Activated CD4-positive, alpha-beta T cell treated with anti-CD3 and anti-CD28 coated beads for 48 hours (primary cell): ENCODE results near the gene PGP.
"Not testable (repeated sequence)": the region's sequence is repeated elsewhere in the genome, so short reads cannot be mapped to it uniquely, and the experiment has no call there.

Experiments
- DNase-seq: peaks from one replicate; pipeline ENCODE4 v3.0.0-alpha.2; 2020

The PGP gene, protein sequence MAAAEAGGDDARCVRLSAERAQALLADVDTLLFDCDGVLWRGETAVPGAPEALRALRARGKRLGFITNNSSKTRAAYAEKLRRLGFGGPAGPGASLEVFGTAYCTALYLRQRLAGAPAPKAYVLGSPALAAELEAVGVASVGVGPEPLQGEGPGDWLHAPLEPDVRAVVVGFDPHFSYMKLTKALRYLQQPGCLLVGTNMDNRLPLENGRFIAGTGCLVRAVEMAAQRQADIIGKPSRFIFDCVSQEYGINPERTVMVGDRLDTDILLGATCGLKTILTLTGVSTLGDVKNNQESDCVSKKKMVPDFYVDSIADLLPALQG

GRCh38 chr16:2214719-2214968 is at the start of gene PGP:
Gene PGP, minus strand, starts transcription at chr16:2214840. Its CDS starts 63 bp downstream, at chr16:2214777.
- no peak for DNase-seq

GRCh38 chr16:2263026-2263425 is 48.4 kb upstream of the PGP start:
- not testable (repeated sequence) for DNase-seq

DNA sequence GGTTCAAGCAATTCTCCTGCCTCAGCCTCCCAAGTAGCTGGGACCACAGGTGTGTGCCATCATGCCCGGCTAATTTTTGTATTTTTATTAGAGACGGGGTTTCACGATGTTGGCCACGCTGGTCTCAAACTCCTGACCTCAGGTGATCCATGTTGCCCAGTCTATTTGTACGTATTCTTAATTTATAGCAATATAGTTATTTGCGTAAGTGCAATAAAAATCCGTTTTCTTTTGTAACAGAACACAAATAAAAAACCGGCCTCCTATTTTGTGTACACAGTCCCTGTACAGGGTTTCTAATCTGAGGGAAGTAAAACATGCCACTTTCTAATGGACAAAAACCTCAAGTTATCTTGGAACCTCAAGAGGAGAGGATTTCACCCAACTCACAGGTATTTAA is 45.6 kb upstream of the PGP start:
- DNase-seq, result no peak

- DNase-seq, result not testable (repeated sequence)
Measured at GRCh38 chr16:2258530-2258929, 43.9 kb upstream of the PGP start.

DNA sequence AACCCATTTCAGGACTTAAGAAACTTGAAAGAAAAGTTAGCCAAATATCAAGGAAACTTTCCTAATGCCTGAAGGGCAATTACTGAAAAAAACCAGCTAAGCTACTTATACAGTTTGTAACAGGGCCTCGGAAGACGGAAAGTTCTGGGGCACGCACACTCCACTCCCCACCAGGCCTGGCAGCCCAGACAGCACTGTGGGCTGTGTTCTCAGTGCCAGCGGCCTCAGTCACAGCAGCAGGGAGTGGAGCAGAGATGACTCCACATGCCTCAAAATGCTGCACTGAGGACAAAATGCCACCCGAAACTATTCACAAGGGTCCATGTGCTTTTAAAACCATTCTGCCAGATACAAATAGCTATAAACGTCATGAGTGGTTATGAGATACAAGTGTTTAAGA is 43.1 kb upstream of the PGP start:
- DNase-seq, result no peak

DNA sequence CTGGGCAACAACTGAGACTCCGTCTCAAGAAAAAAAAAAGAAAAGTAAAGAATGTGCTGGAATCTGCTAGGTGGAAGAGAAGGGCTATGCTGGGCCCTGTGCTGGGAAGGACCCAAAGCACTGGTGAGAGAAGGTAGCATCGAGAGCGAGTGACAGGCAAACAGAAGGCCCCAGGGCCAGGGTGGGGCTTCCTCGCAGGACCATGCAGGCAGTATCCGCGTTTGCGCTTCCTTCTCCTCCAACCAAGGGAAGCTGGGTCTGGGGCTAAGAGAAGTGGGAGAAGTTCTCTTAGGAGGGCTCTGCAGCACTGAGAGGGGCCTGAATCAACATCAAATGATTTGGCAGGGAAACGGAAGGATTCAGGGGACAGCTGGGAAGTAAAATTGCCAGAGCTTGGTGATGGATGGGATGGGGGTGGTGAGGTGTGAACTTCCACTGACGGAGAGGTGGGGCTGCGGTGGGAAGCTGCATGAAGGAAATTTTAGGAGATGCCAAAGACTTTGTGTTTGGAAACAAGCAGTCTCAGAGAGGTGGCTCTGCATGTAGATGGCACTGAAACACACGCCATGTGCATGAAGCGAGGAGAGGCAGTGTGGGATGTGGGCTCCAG is 42.0 kb upstream of the PGP start:
- no peak for DNase-seq

DNA sequence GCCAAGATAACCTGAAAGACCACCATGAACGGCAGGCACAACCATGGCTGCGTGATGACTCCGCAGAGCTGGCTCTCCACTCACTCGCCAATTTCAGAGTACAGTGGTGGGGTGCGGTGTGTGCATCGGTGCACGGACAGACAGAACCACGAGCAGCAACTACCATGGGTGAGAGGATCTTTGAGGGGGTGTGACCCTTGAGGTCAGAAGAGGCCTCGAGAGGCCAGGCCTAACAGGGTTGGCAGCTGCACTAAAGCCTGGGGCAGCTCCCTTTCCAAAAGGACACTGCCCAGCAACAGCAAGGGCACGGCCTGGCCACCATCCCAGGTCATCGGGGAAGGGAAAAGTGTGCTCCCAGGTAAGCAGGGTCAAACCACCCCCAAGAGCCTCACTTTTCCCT is 38.7 kb upstream of the PGP start:
- DNase-seq, result no peak

- no peak for DNase-seq
Measured at GRCh38 chr16:2252806-2253148, 38.1 kb upstream of the PGP start.

DNA sequence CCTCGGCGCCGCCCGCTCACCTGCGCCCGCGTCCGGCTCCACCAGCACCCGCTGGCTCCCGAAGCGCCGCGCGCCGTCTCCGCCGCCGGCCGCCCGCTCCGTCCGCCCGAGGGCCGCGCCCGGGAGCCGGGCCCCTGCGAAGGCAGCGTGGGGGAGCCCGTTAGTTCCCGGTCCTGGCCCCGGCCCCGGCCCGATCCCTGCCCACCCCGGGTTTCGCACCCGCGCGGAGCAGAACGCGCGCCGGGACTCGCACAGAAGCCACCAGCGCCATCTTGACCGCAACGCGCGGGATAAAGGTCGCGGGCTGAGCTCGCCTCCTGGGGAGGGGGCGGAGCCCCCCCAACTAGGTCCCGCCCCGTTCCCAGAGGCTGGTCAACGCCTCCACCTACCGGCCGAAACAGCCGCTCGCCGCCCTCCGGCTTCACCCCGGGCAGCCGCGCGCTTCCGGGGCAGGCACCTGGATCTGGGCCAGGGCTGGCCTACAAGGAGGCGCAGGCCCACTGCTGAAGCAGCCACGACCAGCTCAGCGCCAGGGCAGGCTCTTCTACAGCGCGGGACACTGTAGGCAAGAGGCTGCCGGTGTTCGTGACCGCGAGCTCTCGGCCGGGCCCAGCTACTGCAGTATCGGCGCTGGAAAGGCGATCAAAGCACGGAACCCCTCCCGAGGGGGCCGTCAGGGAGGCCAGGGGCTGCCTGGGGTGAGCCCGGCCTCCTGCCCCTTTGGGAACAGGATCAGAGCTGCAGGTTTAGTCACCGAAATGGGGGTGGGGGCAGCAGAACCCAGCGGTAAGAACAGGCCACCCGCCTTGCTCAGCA is 36.9 kb upstream of the PGP start, which contains the start of gene ECI1:
ECI1 (minus strand) TSS at position 292 of the 816 bp plus-strand sequence; CDS start at position 271, 21 bp downstream.
- DNase-seq, result peak; percentile 88

DNA sequence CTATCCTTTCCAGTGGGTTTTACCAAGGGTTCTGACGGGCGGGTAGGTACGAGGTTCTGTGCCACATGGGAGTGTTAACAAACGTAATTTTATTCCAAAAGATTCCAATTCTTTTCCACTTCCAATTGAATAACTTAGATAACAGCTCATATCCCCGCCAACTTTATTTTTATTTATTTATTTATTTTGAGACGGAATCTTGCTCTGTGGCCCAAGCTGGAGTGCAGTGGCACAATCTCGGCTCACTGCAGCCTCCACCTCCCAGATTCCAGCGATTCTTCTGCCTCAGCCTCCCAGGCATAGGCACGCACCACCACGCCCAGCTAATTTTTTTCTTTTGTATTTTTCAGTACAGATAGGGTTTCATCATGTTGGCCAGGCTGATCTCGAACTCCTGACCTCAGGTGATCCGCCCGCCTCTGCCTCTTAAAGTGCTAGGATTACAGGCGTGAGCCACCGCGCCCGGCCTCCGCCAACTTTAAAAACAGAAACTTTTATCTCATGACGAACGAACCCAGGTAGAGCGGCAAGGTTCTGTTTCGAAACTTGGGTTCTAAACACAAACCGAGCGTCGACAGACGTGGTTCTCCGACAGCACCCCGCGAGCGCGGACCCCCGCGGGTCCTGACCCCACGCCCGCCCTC is 36.1 kb upstream of the PGP start:
- peak; percentile 65 for DNase-seq

DNA sequence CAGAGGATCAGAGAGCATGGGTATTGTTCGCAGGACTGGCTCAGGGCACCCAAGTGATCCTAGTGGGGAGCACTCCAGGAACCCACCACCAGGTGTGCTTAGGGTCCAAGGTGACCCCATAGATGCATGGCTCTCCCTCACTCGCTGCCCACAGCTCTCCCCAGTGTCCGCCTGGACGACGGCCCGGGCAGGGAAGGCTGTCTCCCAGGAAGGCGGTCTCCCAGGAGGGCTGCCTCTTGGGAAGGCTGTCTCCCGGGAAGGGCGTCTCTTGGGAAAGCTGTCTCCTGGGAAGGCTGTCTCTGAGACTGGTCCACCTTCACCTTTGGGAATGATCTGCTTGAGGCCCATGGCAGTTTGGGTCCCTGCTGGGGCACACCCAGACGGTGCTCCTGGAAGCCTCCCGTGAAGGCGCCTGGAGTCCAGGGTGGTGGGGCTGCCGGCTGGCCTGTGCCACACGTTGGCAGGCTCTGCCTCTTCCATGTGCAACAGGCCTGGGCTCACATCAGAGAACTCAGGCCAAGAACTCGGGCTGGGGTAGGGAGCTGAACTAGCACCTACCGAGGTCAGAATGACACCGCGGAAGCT is 31.8 kb upstream of the PGP start:
- DNase-seq, result no peak

- DNase-seq, result no peak
Measured at GRCh38 chr16:2244926-2245795, 30.5 kb upstream of the PGP start.

GRCh38 chr16:2244301-2244700 is 29.7 kb upstream of the PGP start:
- no peak for DNase-seq

DNA sequence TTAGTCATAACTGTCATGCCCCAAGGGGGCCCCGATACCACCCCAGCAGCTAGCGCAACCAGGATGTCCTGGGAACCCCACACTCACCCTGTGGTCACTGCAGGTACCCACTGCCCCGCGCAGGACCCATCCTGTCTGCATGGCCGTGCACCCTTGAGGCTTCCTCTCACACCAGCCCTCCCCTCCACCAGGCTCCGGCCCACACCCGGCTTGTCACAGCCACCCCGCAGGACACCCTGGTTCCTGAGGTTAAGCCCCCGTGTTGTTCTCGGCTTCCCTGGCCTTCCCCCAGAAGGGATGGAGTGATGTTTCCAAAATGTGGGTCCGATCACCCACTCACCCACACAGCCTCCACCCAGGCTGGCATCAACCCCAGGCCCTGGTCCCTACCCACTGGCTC is 29.1 kb upstream of the PGP start:
- DNase-seq, result no peak

GRCh38 chr16:2243031-2243528 is 28.4 kb upstream of the PGP start:
- no peak for DNase-seq

DNA sequence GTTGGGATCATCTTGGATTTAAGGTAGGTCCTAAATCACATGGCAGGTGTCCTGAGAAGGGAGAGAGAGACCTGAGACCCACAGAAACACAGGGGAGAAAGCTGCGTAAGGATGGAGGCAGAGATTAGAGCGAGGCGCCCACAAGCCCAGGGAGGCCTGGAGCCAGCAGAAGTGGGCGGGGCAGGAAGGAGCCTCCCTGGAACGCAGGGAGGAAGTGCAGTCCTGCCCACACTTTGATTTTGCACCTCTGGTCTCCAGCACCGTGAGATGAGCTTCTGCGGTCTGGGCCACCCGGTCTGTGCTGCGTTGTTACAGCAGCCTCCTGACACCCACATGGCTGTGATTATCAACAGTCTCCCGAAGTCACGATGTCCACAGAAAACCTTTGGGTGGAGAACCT is 28.0 kb upstream of the PGP start:
- DNase-seq, result no peak

DNA sequence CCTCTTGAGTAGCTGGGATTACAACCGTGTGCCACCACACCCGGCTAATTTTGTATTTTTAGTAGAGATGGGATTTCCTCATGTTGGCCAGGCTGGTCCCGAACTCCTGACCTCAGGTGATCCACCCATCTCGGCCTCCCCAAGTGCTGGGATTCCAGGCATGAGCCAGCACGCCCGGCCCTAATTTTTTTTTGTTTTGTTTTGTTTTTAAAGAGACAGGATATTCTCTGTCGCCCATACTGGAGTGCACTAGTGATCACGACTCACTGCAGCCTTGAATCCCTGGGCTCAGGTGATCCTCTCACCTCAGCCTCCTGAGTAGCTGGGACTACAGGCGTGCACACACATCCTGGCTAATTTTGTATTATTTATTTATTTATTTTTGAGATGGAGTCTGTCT is 25.7 kb upstream of the PGP start:
- DNase-seq, result not testable (repeated sequence)

DNA sequence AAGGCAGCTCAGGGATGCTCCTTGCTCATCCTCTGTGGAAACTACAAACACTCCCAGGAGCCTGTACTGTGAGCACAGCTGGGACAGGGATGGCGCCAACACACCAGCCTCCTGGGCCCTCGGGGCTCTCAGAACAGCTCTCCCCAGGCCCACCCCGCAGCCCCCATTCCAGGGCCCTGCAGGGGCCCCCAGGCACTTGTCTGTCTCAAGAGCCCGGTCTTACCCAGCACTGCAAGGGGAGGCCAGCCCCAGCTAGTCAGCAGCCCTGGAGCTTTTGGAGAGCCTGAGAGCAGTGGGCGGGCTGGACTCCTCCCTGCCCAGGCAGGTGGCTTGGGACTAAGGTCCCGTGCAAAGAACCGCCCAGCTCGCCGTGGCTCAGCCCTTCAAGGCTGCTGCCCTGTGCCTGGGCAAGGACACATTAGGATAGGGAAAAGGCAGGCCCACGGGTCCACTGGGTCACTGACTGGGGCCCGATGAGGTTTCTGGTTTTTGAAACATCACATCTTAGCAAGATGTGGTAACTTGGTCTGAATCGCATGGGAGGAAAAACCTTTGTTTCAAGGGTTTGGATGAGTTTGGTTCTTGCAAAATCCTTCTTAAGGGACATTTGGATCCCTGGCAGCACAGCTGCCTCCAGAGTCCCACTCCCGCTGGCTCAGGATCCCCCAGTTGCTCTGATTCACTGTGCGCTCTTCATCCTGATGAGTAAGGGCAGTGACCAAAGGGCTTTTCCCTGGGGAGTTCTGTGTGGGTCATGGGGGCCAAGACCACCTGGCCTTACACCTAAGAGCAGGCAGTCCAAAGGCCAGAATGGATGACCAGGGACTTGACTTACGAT is 24.4 kb upstream of the PGP start:
- no peak for DNase-seq

GRCh38 chr16:2238150-2238837 is 23.7 kb upstream of the PGP start:
- DNase-seq, result no peak

- no peak for DNase-seq
Measured at GRCh38 chr16:2237493-2238149, 23.0 kb upstream of the PGP start.
